ENCODE data around the gene PNPLA5.

PNPLA5 gene

DNA sequence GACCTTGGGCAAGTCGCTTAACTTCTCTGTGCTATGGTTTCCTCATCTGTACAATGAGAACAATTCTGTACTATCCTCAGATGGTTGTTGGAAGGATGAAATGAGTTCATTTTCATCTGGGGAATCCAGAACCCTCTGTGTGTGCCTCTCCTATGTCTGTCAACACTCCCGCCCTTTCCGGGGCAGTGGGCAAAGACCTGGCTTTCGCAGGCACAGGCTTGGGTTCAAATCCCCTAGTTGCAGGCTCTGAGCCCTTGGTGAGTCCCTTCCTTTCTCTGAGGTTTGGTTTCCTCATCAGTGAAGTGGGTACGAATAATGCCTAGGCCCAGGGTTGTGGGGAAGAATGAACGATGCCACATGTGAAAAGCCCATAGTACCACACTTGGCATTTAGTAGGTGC lies 6.0 kb downstream of the PNPLA5 start:
- TF ChIP-seq NFIC (IDR thresholded peaks at IDR 0.05): no peak
- no peak for TF ChIP-seq EP300 (IDR thresholded peaks at IDR 0.05; ENCODE audit: borderline replicate concordance)
- TF ChIP-seq TEAD4 (IDR thresholded peaks at IDR 0.05): no peak
- no peak for TF ChIP-seq TCF12 (IDR thresholded peaks at IDR 0.05; ENCODE audit: low read depth)
- TF ChIP-seq CEBPB (IDR thresholded peaks at IDR 0.05): no peak
- TF ChIP-seq CREB1 (IDR thresholded peaks at IDR 0.05; ENCODE audit: low read depth): no peak
- no peak for TF ChIP-seq TAF1 (IDR thresholded peaks at IDR 0.05; ENCODE audit: low read depth)
- TF ChIP-seq MAX (IDR thresholded peaks at IDR 0.05): no peak
- TF ChIP-seq RAD21 (IDR thresholded peaks at IDR 0.05; ENCODE audit: low read depth): no peak
- no peak for TF ChIP-seq ZBTB7A (IDR thresholded peaks at IDR 0.05; ENCODE audit: low read depth)
- TF ChIP-seq YY1 (IDR thresholded peaks at IDR 0.05; ENCODE audit: low read depth): no peak
- TF ChIP-seq EGR1 (IDR thresholded peaks at IDR 0.05): no peak
- TF ChIP-seq, protein P1, sequence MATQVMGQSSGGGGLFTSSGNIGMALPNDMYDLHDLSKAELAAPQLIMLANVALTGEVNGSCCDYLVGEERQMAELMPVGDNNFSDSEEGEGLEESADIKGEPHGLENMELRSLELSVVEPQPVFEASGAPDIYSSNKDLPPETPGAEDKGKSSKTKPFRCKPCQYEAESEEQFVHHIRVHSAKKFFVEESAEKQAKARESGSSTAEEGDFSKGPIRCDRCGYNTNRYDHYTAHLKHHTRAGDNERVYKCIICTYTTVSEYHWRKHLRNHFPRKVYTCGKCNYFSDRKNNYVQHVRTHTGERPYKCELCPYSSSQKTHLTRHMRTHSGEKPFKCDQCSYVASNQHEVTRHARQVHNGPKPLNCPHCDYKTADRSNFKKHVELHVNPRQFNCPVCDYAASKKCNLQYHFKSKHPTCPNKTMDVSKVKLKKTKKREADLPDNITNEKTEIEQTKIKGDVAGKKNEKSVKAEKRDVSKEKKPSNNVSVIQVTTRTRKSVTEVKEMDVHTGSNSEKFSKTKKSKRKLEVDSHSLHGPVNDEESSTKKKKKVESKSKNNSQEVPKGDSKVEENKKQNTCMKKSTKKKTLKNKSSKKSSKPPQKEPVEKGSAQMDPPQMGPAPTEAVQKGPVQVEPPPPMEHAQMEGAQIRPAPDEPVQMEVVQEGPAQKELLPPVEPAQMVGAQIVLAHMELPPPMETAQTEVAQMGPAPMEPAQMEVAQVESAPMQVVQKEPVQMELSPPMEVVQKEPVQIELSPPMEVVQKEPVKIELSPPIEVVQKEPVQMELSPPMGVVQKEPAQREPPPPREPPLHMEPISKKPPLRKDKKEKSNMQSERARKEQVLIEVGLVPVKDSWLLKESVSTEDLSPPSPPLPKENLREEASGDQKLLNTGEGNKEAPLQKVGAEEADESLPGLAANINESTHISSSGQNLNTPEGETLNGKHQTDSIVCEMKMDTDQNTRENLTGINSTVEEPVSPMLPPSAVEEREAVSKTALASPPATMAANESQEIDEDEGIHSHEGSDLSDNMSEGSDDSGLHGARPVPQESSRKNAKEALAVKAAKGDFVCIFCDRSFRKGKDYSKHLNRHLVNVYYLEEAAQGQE (IDR thresholded peaks at IDR 0.05; ENCODE audit: low read depth): no peak
- TF ChIP-seq, protein P2, sequence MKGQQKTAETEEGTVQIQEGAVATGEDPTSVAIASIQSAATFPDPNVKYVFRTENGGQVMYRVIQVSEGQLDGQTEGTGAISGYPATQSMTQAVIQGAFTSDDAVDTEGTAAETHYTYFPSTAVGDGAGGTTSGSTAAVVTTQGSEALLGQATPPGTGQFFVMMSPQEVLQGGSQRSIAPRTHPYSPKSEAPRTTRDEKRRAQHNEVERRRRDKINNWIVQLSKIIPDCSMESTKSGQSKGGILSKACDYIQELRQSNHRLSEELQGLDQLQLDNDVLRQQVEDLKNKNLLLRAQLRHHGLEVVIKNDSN (IDR thresholded peaks at IDR 0.05): no peak
- TF ChIP-seq FOXM1 (IDR thresholded peaks at IDR 0.05; ENCODE audit: borderline replicate concordance, low read depth): no peak

DNA sequence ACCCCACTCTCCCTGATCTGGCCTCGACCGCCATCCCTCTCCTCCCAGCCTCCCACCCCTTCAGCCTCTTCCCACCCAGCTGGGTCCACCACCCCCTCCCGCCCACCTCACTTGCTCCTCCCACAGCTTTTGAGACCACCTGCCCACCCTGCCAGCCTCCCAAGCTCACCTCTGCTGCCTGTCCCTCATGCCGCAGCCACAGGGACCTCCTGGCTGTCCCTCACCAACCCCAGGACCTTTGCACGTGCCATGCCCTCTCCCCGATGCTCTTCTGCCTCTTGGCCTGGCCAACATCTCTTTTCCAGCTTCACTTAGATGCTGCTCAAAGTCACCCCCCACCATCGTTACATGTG lies 6.5 kb downstream of the PNPLA5 start:
- no peak for TF ChIP-seq CREB1 (IDR thresholded peaks at IDR 0.05; ENCODE audit: low read depth)
- TF ChIP-seq TCF12 (IDR thresholded peaks at IDR 0.05; ENCODE audit: low read depth): no peak
- TF ChIP-seq TAF1 (IDR thresholded peaks at IDR 0.05; ENCODE audit: low read depth): no peak
- no peak for TF ChIP-seq EGR1 (IDR thresholded peaks at IDR 0.05)
- no peak for TF ChIP-seq CEBPB (IDR thresholded peaks at IDR 0.05)
- TF ChIP-seq EP300 (IDR thresholded peaks at IDR 0.05; ENCODE audit: borderline replicate concordance): no peak
- TF ChIP-seq, protein P2 (IDR thresholded peaks at IDR 0.05): no peak
- TF ChIP-seq RAD21 (IDR thresholded peaks at IDR 0.05; ENCODE audit: low read depth): no peak
- TF ChIP-seq YY1 (IDR thresholded peaks at IDR 0.05; ENCODE audit: low read depth): no peak

DNA sequence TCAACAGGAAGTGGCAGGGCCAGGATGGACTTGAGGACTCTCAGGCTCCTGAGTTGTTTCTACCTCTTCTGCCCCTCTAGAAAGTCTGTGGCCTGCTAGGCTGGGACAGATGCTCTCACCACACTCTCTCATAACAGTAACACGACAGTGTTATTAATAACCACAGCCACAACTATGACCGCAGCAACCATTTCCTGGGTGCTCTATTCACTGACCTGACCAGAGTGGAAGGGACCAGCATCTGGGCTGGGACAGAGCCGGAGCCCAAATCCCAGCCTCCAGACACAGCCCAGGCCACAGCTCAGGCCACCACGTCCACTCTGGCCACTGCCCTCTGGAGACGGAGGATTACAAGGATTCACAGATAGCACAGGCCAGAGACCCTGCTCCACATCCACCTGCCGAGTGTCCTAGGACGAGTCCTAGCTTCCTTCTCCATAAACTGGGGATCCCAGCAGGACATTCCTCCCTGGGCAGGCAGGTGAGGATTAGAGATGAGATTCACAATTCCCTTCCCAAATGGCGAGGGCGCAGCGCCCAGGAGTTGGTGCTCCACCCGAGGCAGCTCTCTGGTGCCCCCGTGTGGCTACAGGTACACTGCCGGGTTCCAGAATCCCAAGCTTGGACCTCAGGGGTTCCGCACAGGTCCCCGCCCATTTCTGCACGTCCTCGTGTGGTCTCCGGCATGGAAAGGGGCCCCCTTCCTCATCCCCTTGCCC lies 7.1 kb downstream of the PNPLA5 start:
- TF ChIP-seq RAD21 (IDR thresholded peaks at IDR 0.05; ENCODE audit: low read depth): peak; percentile 65
- no peak for TF ChIP-seq MAX (IDR thresholded peaks at IDR 0.05)
- TF ChIP-seq CEBPB (IDR thresholded peaks at IDR 0.05): no peak

- TF ChIP-seq FOXM1 (IDR thresholded peaks at IDR 0.05; ENCODE audit: borderline replicate concordance, low read depth): no peak
- no peak for TF ChIP-seq TAF1 (IDR thresholded peaks at IDR 0.05; ENCODE audit: low read depth)
- TF ChIP-seq, protein P2 (IDR thresholded peaks at IDR 0.05): no peak
- no peak for TF ChIP-seq EP300 (IDR thresholded peaks at IDR 0.05; ENCODE audit: borderline replicate concordance)
- TF ChIP-seq, protein P1 (IDR thresholded peaks at IDR 0.05; ENCODE audit: low read depth): no peak
- TF ChIP-seq TEAD4 (IDR thresholded peaks at IDR 0.05): no peak
- no peak for TF ChIP-seq NFIC (IDR thresholded peaks at IDR 0.05)
- TF ChIP-seq CEBPB (IDR thresholded peaks at IDR 0.05): no peak
- no peak for TF ChIP-seq CREB1 (IDR thresholded peaks at IDR 0.05; ENCODE audit: low read depth)
- no peak for TF ChIP-seq TCF12 (IDR thresholded peaks at IDR 0.05; ENCODE audit: low read depth)
Measured at GRCh38 chr22:43883719-43884415, 7.9 kb downstream of the PNPLA5 start.

- peak; percentile 73 for TF ChIP-seq RAD21 (IDR thresholded peaks at IDR 0.05; ENCODE audit: low read depth)
- no peak for TF ChIP-seq FOXM1 (IDR thresholded peaks at IDR 0.05; ENCODE audit: borderline replicate concordance, low read depth)
Measured at GRCh38 chr22:43883012-43883661, 8.7 kb downstream of the PNPLA5 start.

Measured in Ishikawa (cell line).